ENCODE results near the gene TECPR2. TPM values are rescaled to one million over a fixed set of nuclear protein-coding genes. Genes with fewer than 3 reads are reported as not detected.

The TECPR2 gene
- total RNA-seq, 1 donor from 2014 or later = 24.5 TPM

DNA sequence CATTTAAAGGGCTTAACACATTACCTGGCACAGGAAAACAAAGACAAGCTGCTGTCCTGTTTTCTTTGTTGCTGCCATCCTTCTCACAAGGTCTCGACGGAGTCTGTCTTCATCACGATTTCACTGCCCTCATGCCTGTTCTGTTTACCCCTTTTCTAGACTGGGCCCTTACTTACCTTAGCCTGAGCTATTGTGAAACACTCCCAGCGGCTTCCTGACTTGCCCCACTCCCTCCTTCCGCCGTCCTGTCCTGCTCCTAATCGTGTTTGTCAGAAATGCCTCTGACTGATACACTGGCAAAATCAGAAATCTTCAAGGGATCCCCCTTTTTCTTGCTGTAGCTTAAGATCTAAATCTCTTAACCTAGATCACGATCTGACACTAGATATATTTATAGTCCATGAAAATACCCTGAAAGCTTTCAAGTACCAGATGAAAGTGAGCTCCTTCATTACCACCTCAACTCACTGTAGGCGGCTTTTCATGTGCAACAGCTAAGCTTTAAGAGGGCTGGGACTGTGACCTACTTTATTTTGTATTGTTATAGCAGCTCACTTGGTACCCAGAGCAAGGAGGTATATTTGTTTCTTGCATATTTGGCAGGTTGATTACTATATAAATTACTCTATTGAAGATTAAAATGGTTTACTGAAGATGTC is 32.1 kb downstream of the TECPR2 start:
- H3K4me3 Mint-ChIP-seq (ENCODE audit: unreplicated experiment) = no peak overlapping the region
- no peak for DNase-seq
- H3K27ac Mint-ChIP-seq (ENCODE audit: unreplicated experiment) = no peak overlapping the region

DNA sequence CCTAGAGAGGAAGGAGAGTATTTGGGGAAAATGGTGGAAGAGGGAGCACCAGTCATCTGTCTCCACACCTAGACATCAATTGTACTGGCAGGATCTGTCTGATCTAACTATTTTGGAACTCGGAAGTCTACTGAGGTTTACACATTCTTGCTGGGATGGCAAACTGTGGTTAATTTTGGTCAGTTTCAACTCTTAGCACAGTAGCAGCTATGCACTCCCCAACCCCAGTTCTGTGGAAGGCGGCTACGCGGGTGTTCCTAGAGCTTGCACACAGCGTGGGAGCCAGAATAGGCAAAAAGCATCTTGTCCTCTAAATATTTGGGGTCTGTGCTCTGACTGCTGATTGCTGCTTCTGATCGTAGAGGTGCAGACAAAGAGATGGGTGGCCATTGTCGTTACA is 33.8 kb downstream of the TECPR2 start:
- H3K9me3 Mint-ChIP-seq (ENCODE audit: unreplicated experiment) = peaks cover 9% of the 10 kb centered on the region
- no peak for DNase-seq
- TF ChIP-seq, protein P1, sequence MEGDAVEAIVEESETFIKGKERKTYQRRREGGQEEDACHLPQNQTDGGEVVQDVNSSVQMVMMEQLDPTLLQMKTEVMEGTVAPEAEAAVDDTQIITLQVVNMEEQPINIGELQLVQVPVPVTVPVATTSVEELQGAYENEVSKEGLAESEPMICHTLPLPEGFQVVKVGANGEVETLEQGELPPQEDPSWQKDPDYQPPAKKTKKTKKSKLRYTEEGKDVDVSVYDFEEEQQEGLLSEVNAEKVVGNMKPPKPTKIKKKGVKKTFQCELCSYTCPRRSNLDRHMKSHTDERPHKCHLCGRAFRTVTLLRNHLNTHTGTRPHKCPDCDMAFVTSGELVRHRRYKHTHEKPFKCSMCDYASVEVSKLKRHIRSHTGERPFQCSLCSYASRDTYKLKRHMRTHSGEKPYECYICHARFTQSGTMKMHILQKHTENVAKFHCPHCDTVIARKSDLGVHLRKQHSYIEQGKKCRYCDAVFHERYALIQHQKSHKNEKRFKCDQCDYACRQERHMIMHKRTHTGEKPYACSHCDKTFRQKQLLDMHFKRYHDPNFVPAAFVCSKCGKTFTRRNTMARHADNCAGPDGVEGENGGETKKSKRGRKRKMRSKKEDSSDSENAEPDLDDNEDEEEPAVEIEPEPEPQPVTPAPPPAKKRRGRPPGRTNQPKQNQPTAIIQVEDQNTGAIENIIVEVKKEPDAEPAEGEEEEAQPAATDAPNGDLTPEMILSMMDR (IDR thresholded peaks at IDR 0.05; ENCODE audit: partially characterized antibody, unreplicated experiment) = no peak
- H3K27ac Mint-ChIP-seq (ENCODE audit: unreplicated experiment) = no peak overlapping the region
- H3K27me3 Mint-ChIP-seq (ENCODE audit: unreplicated experiment) = no peaks in the 10 kb centered on the region
- no peaks in the 10 kb centered on the region for H3K4me1 Mint-ChIP-seq (ENCODE audit: low read depth, unreplicated experiment)
- no peak overlapping the region for H3K4me3 Mint-ChIP-seq (ENCODE audit: unreplicated experiment)
- H3K36me3 Mint-ChIP-seq (ENCODE audit: unreplicated experiment) = peaks cover 31% of the 10 kb centered on the region

More for the DNA sequence above, 32.1 kb downstream of the TECPR2 start:
- Mint-ChIP-seq H3K36me3 (ENCODE audit: unreplicated experiment) (peaks cover 31% of the 10 kb centered on the region), H3K27me3 (ENCODE audit: unreplicated experiment) (no peaks in the 10 kb centered on the region), H3K9me3 (ENCODE audit: unreplicated experiment) (peaks cover 9% of the 10 kb centered on the region), H3K4me1 (ENCODE audit: low read depth, unreplicated experiment) (no peaks in the 10 kb centered on the region)
- TF ChIP-seq, protein P1 (IDR thresholded peaks at IDR 0.05; ENCODE audit: partially characterized antibody, unreplicated experiment) = no peak

DNA sequence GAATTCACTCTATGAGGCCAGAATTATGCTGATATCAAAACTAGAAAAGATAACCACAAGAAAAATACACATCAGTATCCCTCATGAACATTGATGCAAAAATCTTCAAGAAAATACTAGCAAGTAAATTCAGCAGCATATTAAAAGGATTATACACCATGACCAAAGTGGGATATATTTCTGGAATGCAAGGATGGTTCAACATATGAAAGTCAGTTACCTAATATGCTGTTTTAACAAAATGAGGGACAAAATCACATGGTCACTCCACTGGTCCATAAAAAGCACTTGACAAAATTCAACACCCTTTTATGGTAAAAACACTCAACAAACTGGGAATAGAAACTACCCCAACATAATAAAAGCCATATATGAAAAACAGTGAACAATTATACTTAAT is 40.3 kb downstream of the TECPR2 start:
- no peaks in the 10 kb centered on the region for H3K27me3 Mint-ChIP-seq (ENCODE audit: unreplicated experiment)
- no peaks in the 10 kb centered on the region for H3K4me1 Mint-ChIP-seq (ENCODE audit: low read depth, unreplicated experiment)
- no peak overlapping the region for H3K27ac Mint-ChIP-seq (ENCODE audit: unreplicated experiment)
- no peak overlapping the region for H3K4me3 Mint-ChIP-seq (ENCODE audit: unreplicated experiment)
- DNase-seq = no peak
- H3K9me3 Mint-ChIP-seq (ENCODE audit: unreplicated experiment) = peaks cover 3% of the 10 kb centered on the region
- peaks cover 30% of the 10 kb centered on the region for H3K36me3 Mint-ChIP-seq (ENCODE audit: unreplicated experiment)
- TF ChIP-seq, protein P1 (IDR thresholded peaks at IDR 0.05; ENCODE audit: partially characterized antibody, unreplicated experiment) = no peak

DNA sequence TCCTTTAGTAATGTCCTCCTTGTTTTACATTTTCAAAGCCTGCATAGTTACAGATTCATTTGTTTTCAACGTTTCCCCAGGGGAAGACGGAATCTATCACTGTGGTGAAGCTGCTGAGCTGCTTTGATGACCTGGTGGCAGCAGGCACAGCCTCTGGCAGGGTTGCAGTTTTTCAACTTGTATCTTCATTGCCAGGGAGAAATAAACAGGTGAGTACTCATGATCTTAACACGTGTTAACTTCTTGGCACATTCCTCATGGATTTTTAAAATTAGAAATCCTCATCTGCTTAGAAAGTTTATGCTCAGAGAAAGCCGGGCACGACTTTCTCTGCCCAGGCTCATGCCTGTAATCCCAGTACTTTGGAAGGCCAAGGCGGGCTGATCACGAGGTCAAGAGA is 44.5 kb downstream of the TECPR2 start:
- TF ChIP-seq, protein P1 (IDR thresholded peaks at IDR 0.05; ENCODE audit: partially characterized antibody, unreplicated experiment) = no peak
- no peaks in the 10 kb centered on the region for H3K9me3 Mint-ChIP-seq (ENCODE audit: unreplicated experiment)
- no peaks in the 10 kb centered on the region for H3K27me3 Mint-ChIP-seq (ENCODE audit: unreplicated experiment)
- no peak overlapping the region for H3K4me3 Mint-ChIP-seq (ENCODE audit: unreplicated experiment)
- no peak overlapping the region for H3K27ac Mint-ChIP-seq (ENCODE audit: unreplicated experiment)
- peaks cover 17% of the 10 kb centered on the region for H3K36me3 Mint-ChIP-seq (ENCODE audit: unreplicated experiment)
- no peaks in the 10 kb centered on the region for H3K4me1 Mint-ChIP-seq (ENCODE audit: low read depth, unreplicated experiment)
- DNase-seq = no peak

DNA sequence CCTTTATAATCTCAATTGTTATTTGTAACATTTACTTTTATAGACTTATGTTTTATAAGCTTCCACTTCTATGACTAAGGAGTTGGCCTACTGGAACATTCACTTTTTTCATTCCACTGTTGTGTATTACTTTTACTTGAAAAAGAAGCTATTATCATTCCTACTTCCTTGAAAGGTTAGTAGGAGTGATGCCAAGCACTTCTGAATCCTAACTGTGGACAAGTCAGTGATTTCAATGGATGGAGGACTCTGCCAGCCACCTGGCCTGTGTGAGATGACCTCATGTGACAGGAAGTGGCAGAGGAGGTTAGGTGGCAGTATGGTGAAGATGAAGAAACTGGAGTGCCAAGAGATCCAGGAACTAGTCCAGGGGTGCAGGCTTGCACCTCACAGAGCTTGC is 46.0 kb downstream of the TECPR2 start:
- Mint-ChIP-seq H3K4me1 (ENCODE audit: low read depth, unreplicated experiment) (no peaks in the 10 kb centered on the region), H3K27me3 (ENCODE audit: unreplicated experiment) (no peaks in the 10 kb centered on the region), H3K27ac (ENCODE audit: unreplicated experiment) (no peak overlapping the region), H3K4me3 (ENCODE audit: unreplicated experiment) (no peak overlapping the region), H3K9me3 (ENCODE audit: unreplicated experiment) (no peaks in the 10 kb centered on the region), H3K36me3 (ENCODE audit: unreplicated experiment) (peaks cover 5% of the 10 kb centered on the region)
- no peak for DNase-seq
- TF ChIP-seq, protein P1 (IDR thresholded peaks at IDR 0.05; ENCODE audit: partially characterized antibody, unreplicated experiment) = no peak
